MG63 (cell line): ENCODE data around the gene DIPK2A. TPM values are rescaled to one million over a fixed set of nuclear protein-coding genes. Genes with fewer than 3 reads are reported as not detected.

ENCODE experiments used
- DNase-seq: peaks from one replicate; pipeline ENCODE4 v3.0.0-alpha.2; 2020
- H3K27me3 ChIP-seq: fragments of 250-450 bp; sonication (Bioruptor Pico); 2 replicates; pipeline ENCODE4 v1.5.1; 2020; ENCODE audit warnings: mild to moderate bottlenecking, moderate library complexity
- H3K36me3 ChIP-seq: fragments of 250-450 bp; sonication (Bioruptor Pico); 2 replicates; pipeline ENCODE4 v1.5.1; 2020; ENCODE audit warnings: mild to moderate bottlenecking, moderate library complexity
- H3K4me3 ChIP-seq: fragments of 250-450 bp; sonication (Bioruptor Pico); 2 replicates; pipeline ENCODE4 v1.5.1; 2020; ENCODE audit warnings: mild to moderate bottlenecking, moderate library complexity
- H3K9me3 ChIP-seq: fragments of 250-450 bp; sonication (Bioruptor Pico); 2 replicates; pipeline ENCODE4 v1.5.1; 2020; ENCODE audit warnings: mild to moderate bottlenecking, moderate library complexity
- total RNA-seq: library from RNA; depleted of rRNA; stranded (reverse); fragments of >200 nt; shearing (Covaris generic); gene quantifications from 2 replicates; pipeline ENCODE4 v1.2.3, GENCODE V29; 2014; ENCODE audit warnings: low replicate concordance; rRNA removed

DIPK2A gene
- total RNA-seq, 1 experiment from 2014 or later = 14.0 TPM

GRCh38 chr3:144011251-144011799 is 39.7 kb downstream of the DIPK2A start:
- Histone ChIP-seq H3K27me3 (no peaks in the 10 kb centered on the region), H3K36me3 (no peaks in the 10 kb centered on the region), H3K9me3 (no peaks in the 10 kb centered on the region), H3K4me3 (no peak overlapping the region)
- no peak for DNase-seq

GRCh38 chr3:144015133-144015532 is 43.5 kb downstream of the DIPK2A start:
- Histone ChIP-seq H3K36me3 (no peaks in the 10 kb centered on the region), H3K27me3 (no peaks in the 10 kb centered on the region), H3K4me3 (no peak overlapping the region), H3K9me3 (no peaks in the 10 kb centered on the region)
- no peak for DNase-seq

- Histone ChIP-seq H3K27me3 (no peaks in the 10 kb centered on the region), H3K36me3 (no peaks in the 10 kb centered on the region), H3K9me3 (no peaks in the 10 kb centered on the region; the same call in 1 of the 2 replicates), H3K4me3 (no peak overlapping the region)
- peak; percentile 42 for DNase-seq
These were observed 47.2 kb downstream of the DIPK2A start for GRCh38 chr3:144018776-144019175.

Other genes starting within 250 kb of the DIPK2A start
- gene SLC9A9, start 123.4 kb upstream of the DIPK2A start, total RNA-seq = 0.20 and 10.1 TPM in 2 replicates